ENCODE results near the gene STRN3. TPM values are rescaled to one million over a fixed set of nuclear protein-coding genes. Genes with fewer than 3 reads are reported as not detected.

The STRN3 gene
- total RNA-seq, 1 experiment from 2014 or later = 36.6 TPM

DNA sequence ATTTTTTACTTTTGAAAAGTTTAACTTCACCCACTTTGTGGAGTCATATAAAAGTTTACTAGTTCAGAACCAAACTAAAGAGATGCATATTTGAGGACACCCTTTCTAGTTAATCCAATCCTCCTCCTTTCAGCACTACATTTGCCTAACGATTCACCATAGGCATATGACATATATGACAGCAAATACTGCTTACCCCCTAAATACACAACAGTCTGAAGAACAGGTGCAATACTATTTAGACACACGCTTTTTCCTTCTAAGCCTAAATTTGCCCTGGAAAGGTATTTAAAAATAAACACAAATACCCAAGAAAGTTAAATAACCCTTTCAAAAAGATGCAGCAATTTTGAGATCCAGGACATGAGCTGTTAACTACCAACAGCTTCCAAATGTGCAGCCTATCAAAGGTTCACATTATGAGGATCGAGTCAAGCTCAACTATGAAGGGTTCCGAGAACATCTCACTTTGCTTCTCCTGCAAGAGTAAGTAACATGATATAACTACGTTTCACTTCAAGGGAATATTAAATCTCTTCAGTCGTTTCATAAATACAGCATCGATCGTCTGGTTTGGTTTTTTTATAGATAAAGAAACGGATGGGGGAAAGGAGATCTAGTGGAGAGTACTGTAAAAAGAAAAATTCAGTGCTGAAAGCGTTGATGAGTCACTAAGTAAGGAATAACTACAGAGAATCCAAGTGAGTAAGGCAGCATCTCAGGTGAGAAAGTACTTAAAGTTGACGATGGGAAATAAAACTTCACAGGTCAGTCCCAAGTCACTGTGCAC is 1.4 kb downstream of the STRN3 start:
- H3K9me3 Mint-ChIP-seq (ENCODE audit: unreplicated experiment) = peaks cover 10% of the 10 kb centered on the region
- intact Hi-C loops (cut with micrococcal nuclease) = no loop called here
- TF ChIP-seq, protein P1, sequence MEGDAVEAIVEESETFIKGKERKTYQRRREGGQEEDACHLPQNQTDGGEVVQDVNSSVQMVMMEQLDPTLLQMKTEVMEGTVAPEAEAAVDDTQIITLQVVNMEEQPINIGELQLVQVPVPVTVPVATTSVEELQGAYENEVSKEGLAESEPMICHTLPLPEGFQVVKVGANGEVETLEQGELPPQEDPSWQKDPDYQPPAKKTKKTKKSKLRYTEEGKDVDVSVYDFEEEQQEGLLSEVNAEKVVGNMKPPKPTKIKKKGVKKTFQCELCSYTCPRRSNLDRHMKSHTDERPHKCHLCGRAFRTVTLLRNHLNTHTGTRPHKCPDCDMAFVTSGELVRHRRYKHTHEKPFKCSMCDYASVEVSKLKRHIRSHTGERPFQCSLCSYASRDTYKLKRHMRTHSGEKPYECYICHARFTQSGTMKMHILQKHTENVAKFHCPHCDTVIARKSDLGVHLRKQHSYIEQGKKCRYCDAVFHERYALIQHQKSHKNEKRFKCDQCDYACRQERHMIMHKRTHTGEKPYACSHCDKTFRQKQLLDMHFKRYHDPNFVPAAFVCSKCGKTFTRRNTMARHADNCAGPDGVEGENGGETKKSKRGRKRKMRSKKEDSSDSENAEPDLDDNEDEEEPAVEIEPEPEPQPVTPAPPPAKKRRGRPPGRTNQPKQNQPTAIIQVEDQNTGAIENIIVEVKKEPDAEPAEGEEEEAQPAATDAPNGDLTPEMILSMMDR (IDR thresholded peaks at IDR 0.05; ENCODE audit: unreplicated experiment) = no peak
- H3K4me1 Mint-ChIP-seq (ENCODE audit: insufficient read depth, unreplicated experiment) = peaks cover 33% of the 10 kb centered on the region
- peak overlapping the region; percentile 94 for H3K4me3 Mint-ChIP-seq (ENCODE audit: unreplicated experiment)
- ChIA-PET POLR2A (interaction anchor here (0.6 to 9.0 kb wide), 12 partner anchors 8 to 1312 kb away, joined by 3 to 128 read pairs (median 5); partner anchors contain the start of gene HECTD1), CTCF (interaction anchor here (0.5 to 2.4 kb wide), 4 partner anchors 44 to 308 kb away, joined by 4 to 11 read pairs (median 6); no protein-coding TSS in a partner anchor)
- peak overlapping the region; percentile 98 for H3K27ac Mint-ChIP-seq (ENCODE audit: low read depth, unreplicated experiment)
- DNase-seq (ENCODE audit: unreplicated experiment) = peak; percentile 40
- TSS peak; percentile 38 for BruUV-seq (replicated peaks)
- H3K36me3 Mint-ChIP-seq (ENCODE audit: insufficient read depth, unreplicated experiment) = peaks cover 18% of the 10 kb centered on the region
- H3K27me3 Mint-ChIP-seq (ENCODE audit: insufficient read depth, unreplicated experiment) = no peaks in the 10 kb centered on the region

GRCh38 chr14:31024010-31024480 is 2.1 kb downstream of the STRN3 start:
- peaks cover 21% of the 10 kb centered on the region for H3K36me3 Mint-ChIP-seq (ENCODE audit: insufficient read depth, unreplicated experiment)
- ChIA-PET CTCF (interaction anchor here (0.5 to 1.8 kb wide), 3 partner anchors 13 to 309 kb away, joined by 4 to 7 read pairs (median 4); no protein-coding TSS in a partner anchor), POLR2A (interaction anchor here (1.0 to 9.0 kb wide), 9 partner anchors 9 to 184 kb away, joined by 3 to 128 read pairs (median 5); partner anchors contain the start of gene HECTD1)
- peaks cover 33% of the 10 kb centered on the region for H3K4me1 Mint-ChIP-seq (ENCODE audit: insufficient read depth, unreplicated experiment)
- TF ChIP-seq, protein P1 (IDR thresholded peaks at IDR 0.05; ENCODE audit: unreplicated experiment) = no peak
- H3K27me3 Mint-ChIP-seq (ENCODE audit: insufficient read depth, unreplicated experiment) = no peaks in the 10 kb centered on the region
- H3K4me3 Mint-ChIP-seq (ENCODE audit: unreplicated experiment) = peak overlapping the region; percentile 94
- no TSS peak for BruUV-seq (replicated peaks)
- peaks cover 10% of the 10 kb centered on the region for H3K9me3 Mint-ChIP-seq (ENCODE audit: unreplicated experiment)
- H3K27ac Mint-ChIP-seq (ENCODE audit: low read depth, unreplicated experiment) = peak overlapping the region; percentile 59
- intact Hi-C loops (cut with micrococcal nuclease) = no loop called here
- DNase-seq (ENCODE audit: unreplicated experiment) = no peak

- BruUV-seq (replicated peaks) = no TSS peak
- CTCF ChIA-PET = interaction anchor here (0.7 kb wide), 1 partner anchor 35 kb away, joined by 3 read pairs; no protein-coding TSS in a partner anchor
- no peaks in the 10 kb centered on the region for H3K27me3 Mint-ChIP-seq (ENCODE audit: insufficient read depth, unreplicated experiment)
- intact Hi-C loops (cut with micrococcal nuclease) = no loop called here
- no peak overlapping the region for H3K4me3 Mint-ChIP-seq (ENCODE audit: unreplicated experiment)
- DNase-seq (ENCODE audit: unreplicated experiment) = no peak
- peaks cover 10% of the 10 kb centered on the region for H3K9me3 Mint-ChIP-seq (ENCODE audit: unreplicated experiment)
- peaks cover 33% of the 10 kb centered on the region for H3K4me1 Mint-ChIP-seq (ENCODE audit: insufficient read depth, unreplicated experiment)
- POLR2A ChIA-PET = interaction anchor here (0.6 to 9.0 kb wide), 10 partner anchors 8 to 270 kb away, joined by 3 to 128 read pairs (median 4); no protein-coding TSS in a partner anchor
- H3K27ac Mint-ChIP-seq (ENCODE audit: low read depth, unreplicated experiment) = no peak overlapping the region
- peaks cover 28% of the 10 kb centered on the region for H3K36me3 Mint-ChIP-seq (ENCODE audit: insufficient read depth, unreplicated experiment)
- TF ChIP-seq, protein P1 (IDR thresholded peaks at IDR 0.05; ENCODE audit: unreplicated experiment) = no peak
Observed at GRCh38 chr14:31022386-31022785, 3.8 kb downstream of the STRN3 start.

GRCh38 chr14:31021576-31021949 is 4.6 kb downstream of the STRN3 start:
- TF ChIP-seq, protein P1 (IDR thresholded peaks at IDR 0.05; ENCODE audit: unreplicated experiment) = no peak

More at GRCh38 chr14:31021576-31021949, 4.6 kb downstream of the STRN3 start:
- intact Hi-C loops (cut with micrococcal nuclease) = no loop called here
- Mint-ChIP-seq H3K4me1 (ENCODE audit: insufficient read depth, unreplicated experiment) (peaks cover 29% of the 10 kb centered on the region), H3K27me3 (ENCODE audit: insufficient read depth, unreplicated experiment) (no peaks in the 10 kb centered on the region), H3K36me3 (ENCODE audit: insufficient read depth, unreplicated experiment) (peaks cover 24% of the 10 kb centered on the region), H3K4me3 (ENCODE audit: unreplicated experiment) (no peak overlapping the region), H3K27ac (ENCODE audit: low read depth, unreplicated experiment) (no peak overlapping the region), H3K9me3 (ENCODE audit: unreplicated experiment) (peaks cover 10% of the 10 kb centered on the region)
- BruUV-seq (replicated peaks) = no TSS peak
- ChIA-PET CTCF (interaction anchor here (0.6 to 0.7 kb wide), 2 partner anchors 35 to 49 kb away, joined by 3 to 4 read pairs; no protein-coding TSS in a partner anchor), POLR2A (interaction anchor here (0.6 to 9.0 kb wide), 2 partner anchors 35 to 39 kb away, joined by 3 to 128 read pairs; no protein-coding TSS in a partner anchor)
- DNase-seq (ENCODE audit: unreplicated experiment) = no peak

Measured in MCF 10A (cell line).